SK-N-SH (cell line): ENCODE data around the gene CPT1C. TPM values are rescaled to one million over a fixed set of nuclear protein-coding genes. Genes with fewer than 3 reads are reported as not detected.

Experiments
- CTCF ChIA-PET: fragments of 300-600, 350-600 bp; formaldehyde crosslinking; extraction: SDS; loops from one replicate; lab custom pipeline; 2021; lab: Yijun Ruan, JAX
- POLR2A ChIA-PET: fragments of 350-600 bp; sonication (Branson Sonifier 250); formaldehyde crosslinking; extraction: SDS; loops from one replicate; lab custom pipeline; 2020; ENCODE audit warnings: antibody characterized with exemption, inconsistent platforms; lab: Yijun Ruan, JAX
- DNase-seq: peaks from one replicate; pipeline ENCODE4 v3.0.0; 2012
- H2AFZ ChIP-seq: fragments of 200-600 bp; sonication (generic); 2 replicates; pipeline ENCODE4 v1.8.1; 2016; ENCODE audit warnings: antibody characterized with exemption, mild to moderate bottlenecking, low read depth
- H3F3A ChIP-seq: fragments of 200-600 bp; sonication (generic); replicated peaks from 2 replicates; pipeline ENCODE3; 2016; ENCODE audit warnings: antibody characterized with exemption, mild to moderate bottlenecking; ENCODE audit not compliant: insufficient read depth
- H3K27ac ChIP-seq, 2 experiments: fragments of 200-500 bp in 1 of 2; fragments of 200-600 bp in 1 of 2; sonication (Bioruptor generic) in 1 of 2; sonication (generic), shearing (Covaris generic) in 1 of 2; 2 replicates each; pipeline versions ENCODE4 v1.5.1 to v1.6.1; 2014 to 2016; ENCODE audit warnings: low read depth in 2 of 2, inconsistent platforms in 1 of 2, low read length in 1 of 2, mild to moderate bottlenecking in 1 of 2, mixed read lengths in 1 of 2
- H3K27me3 ChIP-seq: fragments of 200-600 bp; sonication (generic), shearing (Covaris generic); 2 replicates; pipeline ENCODE4 v1.6.1; 2016; ENCODE audit warnings: mixed run types; ENCODE audit not compliant: insufficient read depth
- H3K36me3 ChIP-seq, 2 experiments: fragments of 200-500 bp in 1 of 2; fragments of 200-600 bp in 1 of 2; sonication (Bioruptor generic) in 1 of 2; sonication (generic) in 1 of 2; replicated peaks in 1 of 2; 2 replicates each; pipeline versions ENCODE3 to v1.5.1; 2014 to 2016; ENCODE audit warnings: low read length in 1 of 2, mild to moderate bottlenecking in 1 of 2; ENCODE audit not compliant: insufficient read depth in 2 of 2, control insufficient read depth in 1 of 2
- H3K4me1 ChIP-seq, 2 experiments: fragments of 200-500 bp in 1 of 2; fragments of 200-600 bp in 1 of 2; sonication (Bioruptor generic) in 1 of 2; sonication (generic), shearing (Covaris generic) in 1 of 2; 2 replicates each; pipeline versions ENCODE4 v1.5.1 to v1.6.1; 2014 to 2016; ENCODE audit warnings: low read depth in 1 of 2, low read length in 1 of 2, mixed run types in 1 of 2; ENCODE audit not compliant: insufficient read depth in 2 of 2, control insufficient read depth in 1 of 2
- H3K4me2 ChIP-seq: fragments of 200-600 bp; sonication (generic), shearing (Covaris generic); 2 replicates; pipeline ENCODE4 v1.6.1; 2017; ENCODE audit warnings: mixed run types
- H3K4me3 ChIP-seq, 2 experiments: fragments of 200-500 bp in 1 of 2; fragments of 200-600 bp in 1 of 2; sonication (Bioruptor generic) in 1 of 2; sonication (generic), shearing (Covaris generic) in 1 of 2; 2 replicates each; pipeline versions ENCODE4 v1.5.1 to v1.8.1; 2014 to 2016; ENCODE audit warnings: low read depth in 2 of 2, inconsistent platforms in 1 of 2, low read length in 1 of 2, mild to moderate bottlenecking in 1 of 2, mixed read lengths in 1 of 2, moderate library complexity in 1 of 2
- H3K79me2 ChIP-seq: fragments of 200-600 bp; sonication (generic); 2 replicates; pipeline ENCODE4 v1.8.1; 2017; ENCODE audit warnings: mild to moderate bottlenecking; ENCODE audit not compliant: insufficient read depth
- H3K9ac ChIP-seq: fragments of 200-600 bp; sonication (generic); 2 replicates; pipeline ENCODE4 v1.6.1; 2017; ENCODE audit warnings: mixed run types
- H3K9me2 ChIP-seq: fragments of 200-600 bp; sonication (generic); 2 replicates; pipeline ENCODE4 v1.6.1; 2017; ENCODE audit warnings: mixed run types
- H3K9me3 ChIP-seq: fragments of 200-600 bp; sonication (generic); 2 replicates; pipeline ENCODE4 v1.6.1; 2017; ENCODE audit warnings: mixed run types, mild to moderate bottlenecking, moderate library complexity
- H4K20me1 ChIP-seq: fragments of 200-600 bp; sonication (generic); 2 replicates; pipeline ENCODE4 v1.6.1; 2017; ENCODE audit warnings: mild to moderate bottlenecking, mixed run types; ENCODE audit not compliant: insufficient read depth
- CHD2 ChIP-seq: fragments of 150-350 bp; IDR thresholded peaks from 2 replicates; pipeline ENCODE4 v1.6.1; 2018; ENCODE audit warnings: low read length; ENCODE audit not compliant: partially characterized antibody
- ELF1 ChIP-seq: IDR thresholded peaks from 2 replicates; pipeline ENCODE4 v1.4.0; 2012
- EZH2phosphoT487 ChIP-seq: fragments of 200-600 bp; sonication (generic); IDR thresholded peaks from 2 replicates; pipeline ENCODE4 v1.6.1; 2017; ENCODE audit warnings: low read depth, mixed run types, mild to moderate bottlenecking, antibody characterized with exemption, moderate library complexity, borderline replicate concordance
- FOSL2 ChIP-seq: IDR thresholded peaks from 2 replicates; pipeline ENCODE4 v1.4.0; 2012; ENCODE audit warnings: low read depth, mild to moderate bottlenecking, moderate library complexity, borderline replicate concordance
- FOXJ3 ChIP-seq: sonication (generic); formaldehyde crosslinking; IDR thresholded peaks from 2 replicates; pipeline ENCODE4 v1.5.1; 2020; ENCODE audit warnings: mild to moderate bottlenecking, missing genetic modification reagents
- GATA2 ChIP-seq: sonication (generic); formaldehyde crosslinking; IDR thresholded peaks from 2 replicates; pipeline ENCODE4 v1.5.0; 2020; ENCODE audit warnings: mild to moderate bottlenecking, missing genetic modification reagents
- MEF2A ChIP-seq: IDR thresholded peaks from 2 replicates; pipeline ENCODE4 v1.4.0; 2012; ENCODE audit warnings: low read depth, borderline replicate concordance
- NFIC ChIP-seq: IDR thresholded peaks from 2 replicates; pipeline ENCODE4 v1.4.0; 2012; ENCODE audit warnings: borderline replicate concordance
- POLR2AphosphoS5 ChIP-seq: IDR thresholded peaks from 2 replicates; pipeline ENCODE4 v1.6.1; 2012; ENCODE audit warnings: low read depth, low read length
- RXRA ChIP-seq: IDR thresholded peaks from 2 replicates; pipeline ENCODE4 v1.4.0; 2012; ENCODE audit warnings: low read depth, mild to moderate bottlenecking, borderline replicate concordance
- SMC3 ChIP-seq: IDR thresholded peaks from 2 replicates; pipeline ENCODE4 v1.6.1; 2012; ENCODE audit warnings: low read depth, low read length, improper control_type of control experiment
- TEAD4 ChIP-seq: IDR thresholded peaks from 2 replicates; pipeline ENCODE4 v1.4.0; 2012; ENCODE audit warnings: mild to moderate bottlenecking, borderline replicate concordance; ENCODE audit not compliant: insufficient read depth
- YY1 ChIP-seq: IDR thresholded peaks from 2 replicates; pipeline ENCODE4 v1.4.0; 2012; ENCODE audit warnings: low read depth, mild to moderate bottlenecking
- WGBS: methylation state at CpG from one replicate; pipeline ENCODE4 v1.1.6; 2017; ENCODE audit warnings: low lambda C conversion rate; 5-methylcytosine and 5-hydroxymethylcytosine counted together
- polyA plus RNA-seq, 3 experiments: library from polyadenylated mRNA; depleted of rRNA; stranded (reverse); fragments of >200 nt; gene quantifications; 2 replicates each; pipeline ENCODE4 v1.2.3, GENCODE V29; 2012
- TF ChIP-seq, protein P1 (sequence below): IDR thresholded peaks from 2 replicates; pipeline ENCODE4 v1.4.0; 2012; ENCODE audit warnings: low read depth, borderline replicate concordance
- TF ChIP-seq, protein P2 (sequence below): IDR thresholded peaks from 2 replicates; pipeline ENCODE4 v1.4.0; 2012; ENCODE audit warnings: low read depth
- TF ChIP-seq, protein P3 (sequence below): fragments of 200-600 bp; sonication (generic); IDR thresholded peaks from 2 replicates; pipeline ENCODE4 v1.6.1; 2017; ENCODE audit warnings: antibody characterized with exemption, mild to moderate bottlenecking, moderate library complexity

The CPT1C gene
- polyA plus RNA-seq, 1 of the 3 experiments (the other 2 are of a cell fraction), result 139 TPM

DNA sequence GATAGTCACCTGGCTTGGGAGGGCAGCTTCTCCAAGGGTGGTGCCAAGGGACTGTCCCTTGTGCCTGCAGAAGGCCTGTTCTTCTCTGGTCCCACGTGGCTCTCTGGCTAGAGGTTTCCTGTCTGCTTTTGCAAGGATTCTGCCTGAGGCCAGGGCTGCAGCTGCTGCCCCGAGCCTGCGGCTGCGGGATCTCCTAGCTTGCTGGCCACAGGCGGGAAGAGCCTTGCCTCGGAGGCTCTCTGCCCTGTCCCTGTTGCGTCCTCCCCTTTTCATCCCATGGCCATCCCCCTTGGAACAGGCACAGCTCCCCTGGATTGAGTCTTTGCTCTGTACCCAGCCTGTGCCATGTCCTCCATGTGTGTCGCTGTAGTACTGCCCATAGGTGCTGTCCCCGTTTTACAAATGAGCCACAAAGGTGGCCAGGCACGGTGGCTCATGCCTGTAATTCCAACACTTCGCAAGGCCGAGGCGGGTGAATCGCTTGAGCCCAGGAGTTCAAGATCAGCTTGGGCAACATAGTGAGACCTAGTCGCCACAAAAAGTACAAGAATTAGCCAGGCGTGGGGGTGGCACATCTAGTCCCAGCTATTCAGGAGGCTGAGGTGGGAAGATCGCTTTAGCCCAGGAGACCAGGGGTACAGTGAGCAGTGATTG, 34.3 kb upstream of the CPT1C start (continued):
- TF ChIP-seq, protein P1, sequence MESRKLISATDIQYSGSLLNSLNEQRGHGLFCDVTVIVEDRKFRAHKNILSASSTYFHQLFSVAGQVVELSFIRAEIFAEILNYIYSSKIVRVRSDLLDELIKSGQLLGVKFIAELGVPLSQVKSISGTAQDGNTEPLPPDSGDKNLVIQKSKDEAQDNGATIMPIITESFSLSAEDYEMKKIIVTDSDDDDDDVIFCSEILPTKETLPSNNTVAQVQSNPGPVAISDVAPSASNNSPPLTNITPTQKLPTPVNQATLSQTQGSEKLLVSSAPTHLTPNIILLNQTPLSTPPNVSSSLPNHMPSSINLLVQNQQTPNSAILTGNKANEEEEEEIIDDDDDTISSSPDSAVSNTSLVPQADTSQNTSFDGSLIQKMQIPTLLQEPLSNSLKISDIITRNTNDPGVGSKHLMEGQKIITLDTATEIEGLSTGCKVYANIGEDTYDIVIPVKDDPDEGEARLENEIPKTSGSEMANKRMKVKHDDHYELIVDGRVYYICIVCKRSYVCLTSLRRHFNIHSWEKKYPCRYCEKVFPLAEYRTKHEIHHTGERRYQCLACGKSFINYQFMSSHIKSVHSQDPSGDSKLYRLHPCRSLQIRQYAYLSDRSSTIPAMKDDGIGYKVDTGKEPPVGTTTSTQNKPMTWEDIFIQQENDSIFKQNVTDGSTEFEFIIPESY, result no peak
- TF ChIP-seq POLR2AphosphoS5 (no peak), RXRA (no peak), YY1 (no peak), TEAD4 (no peak)

DNA sequence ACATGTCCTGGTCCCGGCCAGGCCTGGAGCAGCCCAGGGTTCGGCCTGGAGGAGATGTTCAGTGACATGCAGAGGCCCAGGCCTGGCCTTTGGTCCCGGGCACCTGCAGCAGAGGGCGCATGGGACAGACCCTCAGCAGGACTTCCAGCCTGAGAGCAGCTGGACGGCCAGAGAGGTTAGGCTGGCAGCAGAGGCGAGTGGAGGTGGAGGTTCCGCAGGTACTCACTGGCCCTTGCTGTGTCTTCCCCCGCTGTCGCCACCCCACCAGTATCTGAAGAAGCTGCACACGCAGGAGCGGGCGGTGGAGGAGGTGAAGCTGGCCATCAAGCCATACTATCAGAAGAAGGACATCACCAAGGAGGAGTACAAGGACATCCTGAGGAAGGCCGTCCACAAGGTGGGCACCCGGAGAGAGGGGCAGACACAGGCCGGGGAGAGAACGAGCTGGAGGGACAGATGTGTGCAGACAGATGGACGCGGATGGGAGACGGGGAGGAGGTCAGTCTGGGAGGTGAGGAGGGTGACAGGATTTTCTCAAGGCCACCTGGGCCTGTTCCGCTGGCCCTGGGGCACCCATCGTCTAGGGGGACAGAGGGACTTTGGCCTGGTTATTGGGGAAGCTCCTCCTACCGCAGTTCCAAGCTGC, 33.3 kb upstream of the CPT1C start:
- Histone ChIP-seq H3F3A (peaks cover 10% of the 10 kb centered on the region), H3K36me3 (peaks cover 21 to 79% of the 10 kb centered on the region in 2 experiments), H3K4me2 (no peak overlapping the region), H3K4me1 (no peaks in the 10 kb centered on the region), H3K9ac (no peak overlapping the region), H4K20me1 (0 out of 2 replicates have a peak, but pooled peaks cover 7% of the 10 kb centered on the region), H3K79me2 (no peaks in the 10 kb centered on the region), H3K4me3 (no peak overlapping the region), H3K27ac (no peak overlapping the region)
- ChIA-PET CTCF (interaction anchor here (0.7 to 5.5 kb wide), 4 partner anchors 14 to 23 kb away, joined by 3 to 26 read pairs (median 4); no protein-coding TSS in a partner anchor), POLR2A (interaction anchor here (1.6 kb wide), 1 partner anchor 10 kb away, joined by 8 read pairs; no protein-coding TSS in a partner anchor)
- DNase-seq, result no peak
- 93% methylated on average over 19 of the region's 22 CpGs for WGBS
- no peak for TF ChIP-seq MEF2A
- no peak for TF ChIP-seq YY1
- TF ChIP-seq, protein P2, sequence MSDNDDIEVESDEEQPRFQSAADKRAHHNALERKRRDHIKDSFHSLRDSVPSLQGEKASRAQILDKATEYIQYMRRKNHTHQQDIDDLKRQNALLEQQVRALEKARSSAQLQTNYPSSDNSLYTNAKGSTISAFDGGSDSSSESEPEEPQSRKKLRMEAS, result no peak
- no peak for TF ChIP-seq FOSL2
- no peak for TF ChIP-seq GATA2 (CRISPR knock-in tag)
- TF ChIP-seq EZH2phosphoT487, result no peak
- no peak for TF ChIP-seq CHD2
- no peak for TF ChIP-seq NFIC
- TF ChIP-seq, protein P3, sequence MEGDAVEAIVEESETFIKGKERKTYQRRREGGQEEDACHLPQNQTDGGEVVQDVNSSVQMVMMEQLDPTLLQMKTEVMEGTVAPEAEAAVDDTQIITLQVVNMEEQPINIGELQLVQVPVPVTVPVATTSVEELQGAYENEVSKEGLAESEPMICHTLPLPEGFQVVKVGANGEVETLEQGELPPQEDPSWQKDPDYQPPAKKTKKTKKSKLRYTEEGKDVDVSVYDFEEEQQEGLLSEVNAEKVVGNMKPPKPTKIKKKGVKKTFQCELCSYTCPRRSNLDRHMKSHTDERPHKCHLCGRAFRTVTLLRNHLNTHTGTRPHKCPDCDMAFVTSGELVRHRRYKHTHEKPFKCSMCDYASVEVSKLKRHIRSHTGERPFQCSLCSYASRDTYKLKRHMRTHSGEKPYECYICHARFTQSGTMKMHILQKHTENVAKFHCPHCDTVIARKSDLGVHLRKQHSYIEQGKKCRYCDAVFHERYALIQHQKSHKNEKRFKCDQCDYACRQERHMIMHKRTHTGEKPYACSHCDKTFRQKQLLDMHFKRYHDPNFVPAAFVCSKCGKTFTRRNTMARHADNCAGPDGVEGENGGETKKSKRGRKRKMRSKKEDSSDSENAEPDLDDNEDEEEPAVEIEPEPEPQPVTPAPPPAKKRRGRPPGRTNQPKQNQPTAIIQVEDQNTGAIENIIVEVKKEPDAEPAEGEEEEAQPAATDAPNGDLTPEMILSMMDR, result no peak
- no peak for TF ChIP-seq SMC3
- TF ChIP-seq FOXJ3 (CRISPR knock-in tag), result no peak
- TF ChIP-seq, protein P1, result no peak
- TF ChIP-seq ELF1, result no peak
- TF ChIP-seq, all 33 proteins: peak for 0
- Histone ChIP-seq H2AFZ (no peak overlapping the region), H3K9me3 (no peaks in the 10 kb centered on the region), H3K9me2 (no peaks in the 10 kb centered on the region), H3K27me3 (no peaks in the 10 kb centered on the region)
